ENCODE data around the gene KCND3.

- TF ChIP-seq CTCF (IDR thresholded peaks at IDR 0.05; ENCODE audit: low read depth, low read length) (no peak), EZH2phosphoT487 (IDR thresholded peaks at IDR 0.05; ENCODE audit: low read depth) (no peak)
Measured at GRCh38 chr1:111976332-111976731, 13.1 kb downstream of the KCND3 start.
